AG04449 (cell line): Measurements from ENCODE around the gene TNXB.
"Not testable (repeated sequence)": the region's sequence is repeated elsewhere in the genome, so short reads cannot be mapped to it uniquely, and the experiment has no call there.

Source experiments
- CTCF ChIA-PET: fragments of 350-600 bp; formaldehyde crosslinking; extraction: SDS; loops from one replicate; lab custom pipeline; 2021; ENCODE audit warnings: antibody characterized with exemption; lab: Yijun Ruan, JAX
- POLR2A ChIA-PET: fragments of 400-600, 350-600 bp; formaldehyde crosslinking; extraction: SDS; loops from one replicate; lab custom pipeline; 2020; ENCODE audit warnings: antibody characterized with exemption, inconsistent platforms; lab: Yijun Ruan, JAX
- DNase-seq: peaks from one replicate; pipeline ENCODE4 v3.0.0-alpha.2; 2010; ENCODE audit warnings: low read depth, low spot score
- H3K4me3 ChIP-seq: 2 replicates; pipeline ENCODE4 v1.5.1; 2011; ENCODE audit warnings: low read depth, mild to moderate bottlenecking, control low read depth, low read length
- CTCF ChIP-seq: IDR thresholded peaks from one replicate; pipeline ENCODE4 v1.5.1; 2011; ENCODE audit warnings: mild to moderate bottlenecking, moderate library complexity, low read length, control low read depth, inconsistent platforms; ENCODE audit not compliant: insufficient read depth; ENCODE audit errors: missing control alignments

Gene TNXB

GRCh38 chr6:32068867-32069266, 40.3 kb downstream of the TNXB start:
- no peak for DNase-seq
- CTCF ChIA-PET, result no interaction called here
- no peak overlapping the region for H3K4me3 ChIP-seq
- POLR2A ChIA-PET, result no interaction called here
- no peak for TF ChIP-seq CTCF

GRCh38 chr6:32068315-32068714, 40.8 kb downstream of the TNXB start:
- POLR2A ChIA-PET, H3K4me3 ChIP-seq, CTCF ChIA-PET, DNase-seq: not testable (repeated sequence)

GRCh38 chr6:32067521-32067920, 41.6 kb downstream of the TNXB start:
- CTCF ChIA-PET, DNase-seq, POLR2A ChIA-PET, H3K4me3 ChIP-seq: not testable (repeated sequence)

- H3K4me3 ChIP-seq, result no peak overlapping the region
- no peak for DNase-seq
- ChIA-PET CTCF (interaction anchor here (4.9 kb wide), 1 partner anchor 17 kb away, joined by 39 read pairs; no protein-coding TSS in a partner anchor), POLR2A (no interaction called here)
- no peak for TF ChIP-seq CTCF
Measured at GRCh38 chr6:32064706-32065105, 44.4 kb downstream of the TNXB start.

GRCh38 chr6:32060966-32061655, 48.0 kb downstream of the TNXB start:
- no peak for TF ChIP-seq CTCF
- no peak for DNase-seq
- no peak overlapping the region for H3K4me3 ChIP-seq
- ChIA-PET POLR2A (no interaction called here), CTCF (interaction anchor here (0.7 kb wide), 1 partner anchor 130 kb away, joined by 3 read pairs; no protein-coding TSS in a partner anchor)

GRCh38 chr6:32058511-32058963, 50.6 kb downstream of the TNXB start:
- no peak for TF ChIP-seq CTCF
- H3K4me3 ChIP-seq, result no peak overlapping the region
- no peak for DNase-seq
- CTCF ChIA-PET, result interaction anchor here (1.3 kb wide), 1 partner anchor 11 kb away, joined by 4 read pairs; no protein-coding TSS in a partner anchor
- POLR2A ChIA-PET, result no interaction called here

GRCh38 chr6:32057966-32058365, 51.2 kb downstream of the TNXB start:
- H3K4me3 ChIP-seq, result no peak overlapping the region
- DNase-seq, result no peak
- ChIA-PET CTCF (interaction anchor here (1.3 kb wide), 1 partner anchor 10 kb away, joined by 8 read pairs; no protein-coding TSS in a partner anchor), POLR2A (no interaction called here)
- TF ChIP-seq CTCF, result no peak
